Activated naive CD8-positive, alpha-beta T cell treated with anti-CD3 and anti-CD28 coated beads, Interleukin-2, amount 50 U/mL, for 16 hours (primary cell): ENCODE results near the gene SNX27.
A peak's percentile ranks its signal among the peaks of the same experiment; 100 is the strongest.
"Not testable (repeated sequence)": the region's sequence is repeated elsewhere in the genome, so short reads cannot be mapped to it uniquely, and the experiment has no call there.

Source experiments
- DNase-seq: peaks from one replicate; pipeline ENCODE4 v3.0.0-alpha.2; 2020; ENCODE audit warnings: low read depth, low spot score

Gene SNX27

DNA sequence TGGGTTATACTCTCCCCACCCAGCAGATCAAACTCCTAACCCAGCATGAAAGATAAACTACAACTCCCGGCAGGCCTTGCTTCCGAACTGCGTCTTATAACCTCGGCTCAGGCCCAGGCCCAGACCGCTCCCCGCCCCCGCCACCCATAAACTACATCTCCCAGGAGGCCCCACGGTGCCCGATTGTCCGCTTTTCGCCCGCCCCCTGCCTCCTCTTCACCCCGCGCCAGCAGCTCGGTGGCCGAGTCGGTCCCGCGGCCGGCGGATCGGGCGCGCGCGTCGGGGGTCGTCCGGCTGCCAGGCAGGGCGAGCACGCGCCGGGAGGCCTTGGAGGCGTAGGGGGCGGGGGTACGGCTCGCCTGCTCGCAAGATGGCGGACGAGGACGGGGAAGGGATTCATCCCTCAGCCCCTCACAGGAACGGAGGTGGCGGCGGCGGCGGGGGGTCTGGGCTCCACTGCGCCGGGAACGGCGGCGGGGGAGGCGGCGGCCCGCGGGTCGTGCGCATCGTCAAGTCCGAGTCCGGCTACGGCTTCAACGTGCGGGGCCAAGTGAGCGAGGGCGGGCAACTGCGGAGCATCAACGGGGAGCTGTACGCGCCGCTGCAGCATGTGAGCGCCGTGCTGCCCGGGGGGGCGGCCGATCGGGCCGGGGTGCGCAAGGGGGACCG is at the start of gene SNX27:
SNX27 (plus strand) TSS at position 219 of the 669 bp plus-strand sequence; CDS start at position 371, 152 bp downstream.
- DNase-seq, result peak; percentile 81

DNA sequence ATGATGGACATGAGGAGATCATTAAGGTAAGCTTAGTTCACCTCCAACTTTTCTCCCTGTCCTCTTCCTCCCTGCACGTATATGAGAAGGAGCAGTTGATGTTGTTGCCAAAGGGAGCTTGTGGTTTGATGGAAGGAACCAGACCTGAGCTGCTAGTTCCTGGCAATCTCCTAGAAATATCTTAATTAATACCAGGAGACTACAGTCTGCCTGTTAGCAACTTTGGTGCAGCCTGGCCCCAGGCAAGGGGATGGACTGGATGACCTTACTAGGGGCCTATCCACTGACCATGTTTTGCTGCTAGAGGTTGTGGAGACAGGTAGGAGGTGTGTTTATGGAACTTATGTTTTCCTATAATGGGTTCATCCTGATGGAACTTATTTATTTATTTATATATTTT is 49.2 kb upstream of the SNX27 start:
- DNase-seq, result no peak

DNA sequence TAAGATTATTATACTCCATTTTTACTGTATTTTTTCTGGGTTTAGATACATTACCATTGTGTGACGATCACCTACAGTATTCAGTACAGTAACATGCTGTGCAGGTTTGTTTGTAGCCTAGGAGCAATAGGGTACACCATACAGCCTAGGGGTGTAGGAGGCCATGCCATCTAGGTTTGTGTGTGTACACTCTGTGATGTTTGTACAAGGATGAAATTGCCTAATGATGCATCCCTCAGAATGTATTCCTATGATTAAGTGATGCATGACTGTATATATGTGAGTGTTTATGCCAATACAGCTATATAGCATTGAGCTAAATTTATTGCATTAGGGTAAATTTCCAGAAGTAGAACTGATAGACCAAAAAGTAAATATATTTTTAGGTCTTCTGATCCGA is 48.5 kb upstream of the SNX27 start:
- no peak for DNase-seq

DNA sequence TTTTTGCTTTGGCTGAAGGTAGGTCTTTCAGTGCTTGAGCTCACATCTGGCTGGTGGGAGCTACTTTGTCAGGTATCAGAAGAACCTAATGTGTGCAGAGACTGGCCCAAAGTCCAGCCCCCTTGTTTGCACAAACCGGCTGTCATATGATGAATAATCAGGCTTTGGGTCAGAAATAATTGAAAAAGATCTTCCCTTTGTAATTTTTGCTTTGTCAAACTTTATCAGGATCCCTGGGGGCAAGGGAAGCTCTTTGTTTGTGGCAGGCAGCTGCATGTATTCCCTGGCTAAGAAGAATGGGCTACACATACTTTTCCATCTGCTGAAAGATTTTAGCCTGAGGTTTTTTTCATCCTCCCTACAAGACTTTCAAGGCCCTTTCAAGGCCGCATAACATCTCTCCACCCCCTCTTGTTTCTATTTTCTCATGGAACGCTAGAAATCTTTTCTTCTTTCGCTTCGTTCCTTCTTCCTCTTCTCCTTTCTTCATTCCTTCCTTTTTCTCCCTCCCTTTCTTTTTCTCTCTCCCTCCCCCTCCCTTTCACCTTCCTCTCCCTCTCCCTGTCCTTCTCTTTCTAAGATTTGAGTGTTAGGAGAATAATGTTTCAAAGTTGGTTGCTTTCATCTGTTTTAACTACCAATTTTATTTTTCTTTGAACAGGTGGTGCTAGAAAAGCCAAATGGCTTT is 46.2 kb upstream of the SNX27 start:
- DNase-seq, result no peak

DNA sequence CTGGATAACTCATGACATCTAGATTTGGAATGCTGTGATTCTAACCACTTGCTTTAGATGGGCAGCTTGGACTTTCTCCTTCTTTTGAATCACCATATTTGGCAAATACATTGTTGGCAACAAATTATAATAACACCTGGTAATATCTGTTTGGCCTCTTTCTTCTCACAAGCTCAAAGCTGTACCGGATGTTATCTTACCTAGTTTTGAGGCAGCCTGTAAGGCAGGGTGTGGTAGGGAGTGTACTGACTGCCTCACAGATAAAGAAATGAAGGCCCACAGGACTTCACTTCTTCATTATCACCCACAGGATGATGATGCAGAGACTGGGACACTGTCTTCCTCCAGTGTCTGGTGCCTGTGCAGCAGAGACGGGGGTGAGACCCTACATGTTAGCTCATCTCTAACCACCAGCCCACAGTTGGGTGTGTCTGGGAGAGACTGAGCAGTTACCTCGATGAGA is 43.2 kb upstream of the SNX27 start:
- DNase-seq, result no peak

DNA sequence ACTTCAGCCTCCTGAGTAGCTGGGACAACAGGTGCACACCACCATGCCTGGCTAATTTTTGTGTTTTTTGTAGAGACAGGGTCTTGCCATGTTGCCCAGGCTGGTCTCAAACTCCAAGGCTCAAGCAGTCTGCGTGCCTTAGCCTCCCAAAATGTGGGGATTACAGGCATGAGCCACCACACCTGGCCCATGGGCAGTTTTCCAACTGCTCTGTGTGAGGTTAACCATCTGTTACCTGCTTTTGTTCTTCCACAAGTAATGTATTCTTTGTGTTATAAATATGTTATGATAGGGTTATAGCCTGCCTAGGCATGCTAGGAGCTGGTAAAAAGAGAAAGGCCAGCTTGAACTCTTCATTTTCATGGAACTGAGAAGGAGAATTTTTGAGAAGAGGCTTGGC is 41.0 kb upstream of the SNX27 start:
- no peak for DNase-seq

DNA sequence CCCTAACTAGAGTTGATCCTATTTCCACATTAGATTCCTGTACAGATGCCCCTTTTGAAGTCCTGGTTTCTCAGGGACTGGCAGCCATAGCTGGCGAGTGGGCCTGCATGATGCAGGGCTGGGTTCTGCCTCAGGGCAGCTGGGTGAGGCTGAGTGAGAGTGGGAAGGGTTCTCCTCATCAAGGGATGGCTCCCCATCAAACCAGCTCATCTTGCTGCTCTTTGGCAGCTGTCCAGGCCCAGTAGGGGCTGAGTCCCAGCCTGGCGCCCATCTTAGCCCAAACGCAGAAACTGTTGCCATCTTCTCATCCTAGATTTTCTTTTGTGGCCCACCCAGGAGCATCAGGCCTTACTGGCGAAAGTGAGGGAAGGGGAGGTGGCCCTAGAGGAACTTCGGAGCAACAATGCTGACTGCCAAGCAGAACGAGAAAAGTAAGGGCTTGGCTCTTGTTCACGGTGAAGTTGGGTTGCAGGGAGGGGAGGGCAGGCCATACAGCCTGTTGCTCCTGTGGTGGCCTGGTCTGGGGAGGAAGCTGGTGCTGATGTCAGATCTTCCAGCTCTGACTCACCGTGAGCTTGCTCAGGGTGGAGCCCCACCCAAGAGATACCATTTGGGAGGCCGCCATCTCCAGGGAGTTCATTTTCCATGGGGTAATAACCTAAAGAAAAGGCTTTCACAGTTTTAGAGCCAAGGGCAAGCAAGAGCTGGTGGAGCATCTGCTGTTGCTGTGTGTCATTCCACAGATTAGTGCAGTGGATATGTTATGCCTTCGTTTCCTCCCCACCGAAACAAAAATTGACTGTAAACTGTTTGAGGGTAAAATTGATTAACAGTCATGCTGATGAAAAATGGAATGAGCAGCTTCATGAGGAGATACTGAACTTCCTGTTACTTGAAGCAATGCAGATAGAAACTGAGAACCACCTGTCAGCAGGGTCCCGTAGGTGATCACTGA is 37.0 kb upstream of the SNX27 start:
- DNase-seq, result no peak

DNA sequence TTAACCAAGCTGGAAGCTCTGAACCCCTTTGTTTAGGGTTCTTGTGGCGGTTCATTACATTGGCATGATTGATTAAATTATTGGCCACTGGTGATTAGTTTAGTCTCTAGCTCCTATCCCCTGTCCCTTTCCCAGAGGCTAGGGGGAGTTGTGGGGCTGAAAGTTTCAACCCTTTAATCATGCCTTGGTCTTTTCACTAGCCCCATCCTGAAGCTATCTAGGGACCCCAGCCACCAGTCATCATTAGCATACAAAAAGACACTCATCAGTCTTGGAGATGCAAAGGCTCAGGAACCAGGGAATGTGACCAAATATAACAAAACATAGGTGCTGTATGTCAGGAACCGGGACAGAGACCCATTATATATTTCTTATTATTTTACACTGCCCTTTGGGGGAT is 34.7 kb upstream of the SNX27 start:
- DNase-seq, result no peak

DNA sequence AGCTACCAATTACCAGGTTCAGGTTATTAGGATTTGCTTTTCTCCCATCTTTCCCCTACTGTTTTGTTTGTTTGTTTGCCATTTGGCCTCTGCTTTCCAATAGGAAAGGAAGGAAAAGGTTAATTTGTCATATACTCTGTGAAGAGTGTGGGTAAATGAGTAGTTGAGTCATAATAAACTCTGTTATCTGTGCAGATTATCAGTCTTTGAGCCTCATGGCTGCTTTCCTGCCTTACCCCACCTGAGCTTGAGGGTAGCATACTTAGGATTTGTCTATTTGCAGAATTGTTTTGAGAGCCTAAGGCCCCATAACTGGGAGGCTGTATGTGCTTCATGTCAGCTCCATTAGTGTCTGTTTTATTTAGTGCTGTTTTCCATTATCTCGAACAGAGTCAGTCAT is 32.9 kb upstream of the SNX27 start:
- DNase-seq, result no peak

DNA sequence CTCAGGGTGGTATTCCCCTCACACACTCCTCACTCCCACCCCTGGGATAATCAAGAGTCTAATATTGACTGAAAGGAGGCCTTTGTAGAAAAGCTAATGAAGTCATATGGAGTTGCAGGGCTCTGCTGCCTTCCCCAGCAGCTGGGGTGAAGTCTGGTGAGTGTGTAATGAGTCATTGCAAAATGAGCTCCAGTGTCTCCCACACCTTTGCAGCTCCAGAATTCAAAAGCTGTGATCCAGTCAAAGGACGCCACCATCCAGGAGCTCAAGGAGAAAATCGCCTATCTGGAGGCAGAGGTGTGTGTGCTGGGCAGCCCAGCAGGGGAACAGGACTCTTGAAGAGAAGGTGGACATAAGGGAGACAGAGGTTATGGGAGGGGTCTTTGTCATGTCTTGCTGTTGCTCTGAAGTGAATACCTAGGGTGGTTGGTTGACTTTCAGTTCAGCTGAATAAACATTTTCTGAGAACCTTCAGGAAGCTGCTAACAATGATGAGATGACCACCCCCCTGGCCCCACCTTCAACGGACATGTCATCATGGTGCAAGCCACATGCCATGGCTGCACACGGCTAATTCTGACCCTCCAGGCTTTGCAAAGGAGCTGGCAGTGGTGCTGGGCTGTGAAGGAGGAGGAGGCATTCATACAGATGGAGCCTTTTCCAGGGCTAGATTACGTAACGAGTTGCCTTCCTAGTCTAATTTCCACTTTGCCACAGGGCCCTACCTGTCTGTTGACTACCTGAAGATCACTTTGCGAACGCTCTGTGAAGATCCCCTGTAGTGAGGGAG is 32.2 kb upstream of the SNX27 start:
- no peak for DNase-seq

DNA sequence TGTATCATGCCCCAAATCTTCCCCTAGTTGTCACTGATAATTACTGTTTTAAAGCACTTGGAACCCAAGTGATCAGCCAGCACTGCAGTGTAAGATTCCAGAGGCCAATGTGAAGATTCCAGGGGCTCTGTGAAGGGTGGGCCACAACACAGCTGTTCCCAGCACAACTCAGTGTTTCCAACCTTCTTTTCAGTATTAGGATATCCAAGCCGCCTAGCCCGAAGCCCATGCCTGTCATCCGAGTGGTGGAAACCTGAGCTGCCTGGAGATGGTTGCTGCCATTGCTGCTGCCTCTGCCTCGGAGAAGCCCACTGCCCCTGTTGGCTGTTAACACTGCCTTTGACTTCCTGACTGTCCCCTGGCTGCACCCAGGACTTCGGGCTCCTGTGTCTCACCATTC is 30.4 kb upstream of the SNX27 start:
- no peak for DNase-seq

DNA sequence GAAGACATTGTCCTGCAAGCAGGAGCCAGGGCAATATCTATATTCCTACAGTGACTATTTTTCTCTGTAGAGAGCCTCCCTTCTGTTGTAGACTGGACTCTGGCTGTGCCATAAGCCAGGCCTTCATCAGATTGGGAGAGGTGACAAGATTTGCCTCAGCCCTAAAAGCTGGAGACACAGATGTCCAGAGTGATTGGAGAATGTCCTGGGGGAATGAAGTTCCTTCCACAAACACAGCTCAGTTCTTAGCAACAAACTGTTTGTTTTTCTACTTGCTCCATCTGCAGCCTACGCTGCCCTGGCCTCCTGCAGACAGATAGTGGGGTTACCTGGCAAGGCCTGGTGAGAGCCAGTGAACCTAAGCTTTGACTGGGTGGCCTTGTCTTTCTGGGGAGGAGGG is 29.9 kb upstream of the SNX27 start:
- no peak for DNase-seq

DNA sequence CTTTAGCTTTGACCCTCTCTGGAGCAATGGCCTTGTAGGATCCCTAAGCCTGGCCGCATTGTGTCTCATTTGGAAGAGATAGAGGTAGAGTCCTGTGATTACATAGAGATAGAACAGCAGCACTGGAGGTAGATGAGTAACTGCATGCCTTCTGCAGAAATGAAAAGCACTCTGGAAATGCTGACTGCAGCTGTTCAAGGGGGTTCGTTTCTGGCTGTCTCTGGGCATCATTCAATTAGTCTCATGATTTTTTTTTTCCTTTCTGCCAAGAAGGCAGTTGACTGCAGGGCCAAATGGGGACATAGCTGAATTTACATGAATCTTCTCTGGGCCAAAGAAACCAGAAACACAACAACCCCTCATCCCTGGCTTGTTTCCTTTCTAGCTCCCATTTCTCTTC is 28.1 kb upstream of the SNX27 start:
- DNase-seq, result no peak

DNA sequence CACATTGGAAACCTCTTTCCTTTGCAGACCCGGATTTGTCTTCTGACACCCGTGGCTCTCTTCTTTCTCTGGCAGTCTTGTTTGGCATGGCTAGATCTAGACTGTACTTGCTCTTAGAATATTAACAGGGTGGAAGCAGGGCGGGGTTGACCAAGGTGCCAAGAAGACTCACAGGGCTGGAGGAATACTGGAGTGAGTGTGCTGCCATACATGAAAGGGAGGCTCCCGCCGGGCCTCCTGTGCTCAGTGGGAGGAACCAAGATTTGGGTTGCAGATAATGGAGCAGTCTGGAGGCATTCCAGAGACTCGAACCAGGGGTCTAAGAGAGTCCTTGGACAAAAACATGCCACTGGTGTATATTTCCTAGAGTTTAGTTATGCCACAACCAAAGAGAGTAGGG is 27.6 kb upstream of the SNX27 start:
- DNase-seq, result no peak

DNA sequence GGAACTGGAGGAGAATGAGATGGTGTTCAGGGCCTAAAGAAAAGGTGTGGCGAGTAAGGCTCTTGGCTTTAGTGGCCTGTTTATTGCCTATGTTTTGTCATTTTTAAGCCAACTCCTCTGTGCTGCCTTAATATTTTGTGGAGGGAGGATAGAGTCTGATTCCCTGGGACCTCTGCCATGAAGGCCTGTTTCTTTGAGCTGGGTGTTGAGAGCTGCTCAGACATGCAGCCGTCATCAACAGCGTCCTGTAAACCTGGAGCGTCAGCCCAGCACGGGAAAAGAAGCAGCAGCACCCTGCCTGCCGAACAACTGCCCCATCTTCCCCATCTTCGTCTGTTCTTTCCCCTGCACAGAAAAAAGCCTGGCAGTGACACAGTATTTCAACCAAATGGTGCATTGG is 27.1 kb upstream of the SNX27 start:
- DNase-seq, result no peak

DNA sequence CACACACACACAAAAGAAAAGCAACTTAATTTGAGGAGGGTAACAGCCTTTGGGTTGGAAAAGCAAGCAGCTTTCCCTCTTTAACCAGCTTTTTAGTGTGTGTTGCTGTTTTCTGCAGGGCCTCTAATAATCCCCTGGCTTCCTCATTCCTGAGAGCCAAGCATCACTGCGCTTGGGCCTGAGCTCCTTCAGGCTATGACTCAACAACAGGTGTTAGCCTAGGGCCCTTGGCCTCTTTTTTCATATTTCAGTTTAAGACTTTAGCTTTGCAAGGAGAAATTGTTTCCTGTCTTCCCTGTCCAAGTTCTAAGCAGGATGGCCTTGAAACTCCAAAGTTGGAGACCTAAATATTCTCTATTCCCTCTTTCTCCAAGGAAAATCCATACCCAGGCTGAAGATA is 26.2 kb upstream of the SNX27 start:
- no peak for DNase-seq

DNA sequence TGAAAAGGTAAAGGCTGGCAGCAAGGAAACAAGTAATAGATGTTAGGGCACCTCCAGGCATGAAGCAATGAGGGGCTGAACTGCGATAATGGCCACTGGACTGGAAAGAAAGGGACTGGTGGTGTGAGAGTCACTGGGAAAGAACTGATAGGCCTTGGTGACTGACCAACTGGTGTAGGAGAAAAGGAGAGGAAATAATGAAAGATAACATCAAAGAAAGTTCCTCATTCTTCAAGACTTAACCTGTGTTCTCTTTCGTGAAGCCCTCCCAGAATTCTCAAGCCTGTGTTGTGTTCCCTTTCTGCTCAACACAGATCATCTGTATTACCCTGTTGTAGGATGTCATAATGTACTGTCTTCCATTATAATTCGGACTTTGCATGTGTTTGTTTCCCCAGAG is 20.9 kb upstream of the SNX27 start:
- DNase-seq, result no peak

DNA sequence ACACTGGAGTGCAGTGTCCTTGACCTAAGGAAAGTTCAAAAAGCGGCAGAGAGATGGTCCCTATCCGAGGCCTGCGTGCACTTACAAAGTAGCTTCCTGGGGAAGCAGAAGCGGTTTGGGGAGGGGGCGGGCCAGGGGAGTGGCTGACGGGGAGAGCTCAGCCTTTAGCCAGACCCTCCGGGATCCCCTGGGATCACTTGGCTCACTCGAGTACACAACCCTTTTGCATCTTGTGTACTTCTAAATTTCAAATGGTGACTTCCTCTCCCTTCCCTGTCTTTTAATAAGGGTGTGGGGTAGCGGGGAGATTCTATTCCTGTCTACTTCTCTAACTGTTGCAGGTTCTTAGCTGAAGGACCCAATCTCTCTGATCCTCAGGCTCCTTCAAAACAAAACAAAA is 18.1 kb upstream of the SNX27 start:
- no peak for DNase-seq

DNA sequence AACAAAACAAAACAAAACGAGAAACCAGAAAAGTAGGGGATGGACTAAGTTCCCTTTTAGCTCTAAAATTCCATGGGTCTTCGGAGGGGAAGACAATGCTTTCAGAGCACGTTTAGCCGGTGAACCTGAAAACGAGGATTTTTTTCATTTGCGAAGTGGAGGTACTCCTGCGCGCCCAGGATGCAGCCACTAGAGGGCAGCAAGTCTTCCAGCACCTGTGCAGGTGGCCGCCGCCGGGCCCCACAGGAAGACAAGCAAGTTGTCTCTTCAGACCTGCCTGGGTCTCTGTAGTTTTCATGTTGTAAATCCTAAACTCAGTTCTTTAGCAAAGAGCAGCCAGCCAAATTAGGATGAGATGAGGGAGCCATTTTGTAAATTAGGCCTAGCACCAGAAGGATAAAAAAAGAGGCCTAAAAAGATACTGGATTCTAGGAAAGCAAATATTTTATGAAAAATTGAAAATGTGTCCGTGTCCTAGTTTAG is 17.7 kb upstream of the SNX27 start:
- DNase-seq, result peak; percentile 68

DNA sequence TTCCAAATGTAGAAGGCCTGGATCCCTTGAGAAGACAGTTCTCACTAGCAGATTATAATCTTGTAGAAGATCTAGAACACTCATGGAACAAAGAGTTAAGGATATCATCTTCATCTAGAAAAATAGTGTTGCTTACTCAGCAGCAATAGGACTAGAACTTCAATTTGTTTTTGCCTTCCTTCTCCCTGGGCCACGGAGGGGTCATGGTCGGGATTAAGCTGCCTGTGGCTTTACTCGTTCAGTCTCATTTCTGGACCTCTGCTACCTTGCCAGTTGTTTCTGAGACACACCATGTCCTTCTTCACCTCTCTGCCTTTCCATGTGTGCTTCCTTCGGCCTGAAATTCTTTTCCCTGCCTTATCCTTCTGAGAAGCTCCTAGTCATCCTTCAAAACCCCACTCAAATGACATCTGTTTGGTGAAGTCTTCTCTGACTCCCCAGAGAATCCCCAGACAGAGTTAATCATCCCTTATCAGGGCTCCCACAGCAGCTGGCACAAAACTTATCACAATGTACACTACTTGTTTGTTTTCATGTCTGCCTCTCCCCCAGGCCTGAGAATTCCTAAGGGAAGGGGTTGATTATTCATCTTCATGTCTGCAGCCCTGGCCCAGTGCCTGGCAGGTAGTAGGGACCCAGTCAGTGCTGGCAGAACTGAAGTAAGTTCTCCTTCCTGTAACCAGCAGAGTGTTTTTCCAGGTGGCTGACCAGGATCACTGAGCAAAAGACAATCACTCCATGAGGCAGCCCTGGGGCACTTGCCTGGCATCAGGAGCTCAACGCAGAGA is 15.5 kb upstream of the SNX27 start:
- DNase-seq, result no peak

DNA sequence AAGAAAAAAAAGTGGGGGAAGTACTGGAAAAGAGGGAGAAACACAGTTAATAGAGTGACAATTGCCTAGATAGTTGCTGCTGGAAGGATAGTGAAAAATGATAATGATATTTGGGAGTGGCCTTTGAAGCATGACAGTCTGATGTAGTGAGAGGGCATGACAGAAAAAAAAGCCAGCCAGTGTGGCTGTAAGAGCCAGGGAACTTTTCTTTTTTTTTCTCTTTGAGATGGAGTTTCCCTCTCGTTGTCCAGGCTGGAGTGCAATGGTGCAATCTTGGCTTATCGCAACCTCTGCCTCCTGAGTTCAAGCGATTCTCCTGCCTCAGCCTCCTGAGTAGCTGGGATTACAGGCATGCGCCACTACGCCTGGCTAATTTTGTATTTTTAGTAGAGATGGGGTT is 9.3 kb upstream of the SNX27 start:
- DNase-seq, result not testable (repeated sequence)
